ENCODE data around the gene IPO7.

Gene IPO7

DNA sequence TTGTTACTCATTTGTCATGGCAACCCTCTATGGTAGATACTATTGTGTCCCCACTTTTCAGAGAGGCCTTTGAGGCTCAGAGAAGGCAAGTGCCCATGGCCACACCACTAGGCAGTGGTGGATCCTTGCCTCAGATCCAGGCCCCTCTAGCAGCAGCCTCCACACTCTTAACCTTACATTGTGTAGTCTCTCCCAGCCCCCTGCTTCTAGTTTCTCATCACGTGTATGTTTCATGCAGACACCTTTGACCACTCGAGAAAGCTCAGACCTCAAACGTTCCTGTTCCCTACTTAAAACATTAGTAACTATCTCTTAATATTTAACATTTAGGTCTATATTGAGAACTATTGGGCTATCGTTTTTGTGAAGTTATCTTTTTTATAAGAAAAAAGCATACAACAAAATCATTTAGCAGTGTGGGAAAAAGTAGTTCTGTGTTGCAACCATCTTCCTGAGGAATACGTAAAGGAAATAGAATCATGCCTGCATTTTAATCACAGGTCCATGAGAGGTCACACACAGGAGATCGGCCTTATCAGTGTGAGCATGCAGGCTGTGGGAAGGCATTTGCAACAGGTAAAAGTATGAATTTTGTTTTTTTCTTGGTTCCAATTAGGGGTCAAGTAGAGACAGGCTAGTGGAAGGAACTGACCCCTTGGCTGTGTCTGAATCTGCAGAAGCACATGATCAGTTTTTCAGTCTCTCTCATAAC lies 111.5 kb downstream of the IPO7 start:
- no peak for DNase-seq
